Gastroesophageal sphincter (tissue), 3 donors: ENCODE results near the gene CENPT.

Source experiments
- EP300 ChIP-seq: sonication (generic); formaldehyde crosslinking; IDR thresholded peaks from one replicate; pipeline ENCODE4 v1.6.1; 2017; ENCODE audit warnings: antibody characterized with exemption, mild to moderate bottlenecking
- POLR2A ChIP-seq, 2 donors: fragments of 450-650 bp; IDR thresholded peaks; one replicate each; pipeline ENCODE4 v1.6.1; 2017; ENCODE audit warnings: antibody characterized with exemption in 2 of 2, mild to moderate bottlenecking in 2 of 2, moderate library complexity in 1 of 2
- POLR2AphosphoS5 ChIP-seq: sonication (generic); formaldehyde crosslinking; IDR thresholded peaks from one replicate; pipeline ENCODE4 v1.6.1; 2017; ENCODE audit warnings: antibody characterized with exemption
- TF ChIP-seq, protein P1 (sequence below), 4 experiments: fragments of 200-600 bp in 2 of 4; fragments of 450-650 bp in 2 of 4; sonication (generic) in 1 of 4; IDR thresholded peaks; one replicate each; pipeline ENCODE4 v1.5.1; 2017 to 2019; ENCODE audit warnings: antibody characterized with exemption in 4 of 4, mild to moderate bottlenecking in 2 of 4, moderate library complexity in 2 of 4

DNA sequence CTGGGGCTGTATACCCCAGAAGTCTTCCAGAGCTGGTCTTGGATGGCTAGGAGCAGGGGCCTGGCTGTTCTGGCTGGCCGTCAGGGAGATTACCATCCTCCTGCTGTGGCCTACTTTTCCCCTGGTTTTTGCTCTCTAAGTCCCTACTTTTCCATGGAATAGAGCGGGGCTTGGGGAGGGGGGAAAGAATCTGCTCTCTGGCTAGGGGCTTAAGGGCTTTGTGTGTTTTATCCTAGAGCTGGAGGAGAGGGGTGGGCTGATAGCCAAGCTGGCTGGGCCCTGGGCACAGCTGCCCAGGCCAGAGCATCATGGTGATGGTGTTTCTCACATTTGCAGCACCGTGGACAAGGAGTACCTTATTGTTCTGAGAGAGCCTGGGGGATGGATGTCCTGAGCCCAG lies 40.8 kb upstream of the CENPT start:
- TF ChIP-seq, protein P1, sequence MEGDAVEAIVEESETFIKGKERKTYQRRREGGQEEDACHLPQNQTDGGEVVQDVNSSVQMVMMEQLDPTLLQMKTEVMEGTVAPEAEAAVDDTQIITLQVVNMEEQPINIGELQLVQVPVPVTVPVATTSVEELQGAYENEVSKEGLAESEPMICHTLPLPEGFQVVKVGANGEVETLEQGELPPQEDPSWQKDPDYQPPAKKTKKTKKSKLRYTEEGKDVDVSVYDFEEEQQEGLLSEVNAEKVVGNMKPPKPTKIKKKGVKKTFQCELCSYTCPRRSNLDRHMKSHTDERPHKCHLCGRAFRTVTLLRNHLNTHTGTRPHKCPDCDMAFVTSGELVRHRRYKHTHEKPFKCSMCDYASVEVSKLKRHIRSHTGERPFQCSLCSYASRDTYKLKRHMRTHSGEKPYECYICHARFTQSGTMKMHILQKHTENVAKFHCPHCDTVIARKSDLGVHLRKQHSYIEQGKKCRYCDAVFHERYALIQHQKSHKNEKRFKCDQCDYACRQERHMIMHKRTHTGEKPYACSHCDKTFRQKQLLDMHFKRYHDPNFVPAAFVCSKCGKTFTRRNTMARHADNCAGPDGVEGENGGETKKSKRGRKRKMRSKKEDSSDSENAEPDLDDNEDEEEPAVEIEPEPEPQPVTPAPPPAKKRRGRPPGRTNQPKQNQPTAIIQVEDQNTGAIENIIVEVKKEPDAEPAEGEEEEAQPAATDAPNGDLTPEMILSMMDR (IDR thresholded peaks at IDR 0.05) = no peak
- no peak for TF ChIP-seq EP300
- no peak for TF ChIP-seq POLR2AphosphoS5
- TF ChIP-seq POLR2A (IDR thresholded peaks at IDR 0.05) = no peak
